ENCODE results near the gene OPALIN.

DNA sequence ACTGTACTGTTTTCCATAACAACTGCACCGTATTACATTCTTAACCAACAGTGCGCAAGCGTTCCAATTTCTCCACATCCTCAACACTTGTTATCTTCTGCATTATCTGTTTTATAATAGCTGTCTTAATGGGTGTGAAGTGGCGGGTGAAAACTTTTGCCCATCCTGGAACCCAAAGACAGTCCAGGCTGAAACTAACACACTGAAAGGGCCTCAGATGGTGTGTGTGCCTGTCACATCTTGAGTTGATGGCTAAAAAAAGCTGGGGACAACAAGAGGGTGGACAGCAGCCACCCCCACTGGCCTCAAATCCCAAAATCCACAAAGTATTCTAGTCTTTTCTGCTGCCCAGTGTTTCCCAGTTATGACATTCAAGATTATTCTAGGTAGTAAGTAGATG lies 19.4 kb downstream of the OPALIN start:
- no peak for TF ChIP-seq POLR2A (IDR thresholded peaks at IDR 0.05)
- TF ChIP-seq, protein P1, sequence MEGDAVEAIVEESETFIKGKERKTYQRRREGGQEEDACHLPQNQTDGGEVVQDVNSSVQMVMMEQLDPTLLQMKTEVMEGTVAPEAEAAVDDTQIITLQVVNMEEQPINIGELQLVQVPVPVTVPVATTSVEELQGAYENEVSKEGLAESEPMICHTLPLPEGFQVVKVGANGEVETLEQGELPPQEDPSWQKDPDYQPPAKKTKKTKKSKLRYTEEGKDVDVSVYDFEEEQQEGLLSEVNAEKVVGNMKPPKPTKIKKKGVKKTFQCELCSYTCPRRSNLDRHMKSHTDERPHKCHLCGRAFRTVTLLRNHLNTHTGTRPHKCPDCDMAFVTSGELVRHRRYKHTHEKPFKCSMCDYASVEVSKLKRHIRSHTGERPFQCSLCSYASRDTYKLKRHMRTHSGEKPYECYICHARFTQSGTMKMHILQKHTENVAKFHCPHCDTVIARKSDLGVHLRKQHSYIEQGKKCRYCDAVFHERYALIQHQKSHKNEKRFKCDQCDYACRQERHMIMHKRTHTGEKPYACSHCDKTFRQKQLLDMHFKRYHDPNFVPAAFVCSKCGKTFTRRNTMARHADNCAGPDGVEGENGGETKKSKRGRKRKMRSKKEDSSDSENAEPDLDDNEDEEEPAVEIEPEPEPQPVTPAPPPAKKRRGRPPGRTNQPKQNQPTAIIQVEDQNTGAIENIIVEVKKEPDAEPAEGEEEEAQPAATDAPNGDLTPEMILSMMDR (IDR thresholded peaks at IDR 0.05): no peak

Measured in lower leg skin (tissue), 3 donors.